Measurements from ENCODE around the gene HDGFL2.
"Not testable (repeated sequence)": the region's sequence is repeated elsewhere in the genome, so short reads cannot be mapped to it uniquely, and the experiment has no call there.

HDGFL2 gene

DNA sequence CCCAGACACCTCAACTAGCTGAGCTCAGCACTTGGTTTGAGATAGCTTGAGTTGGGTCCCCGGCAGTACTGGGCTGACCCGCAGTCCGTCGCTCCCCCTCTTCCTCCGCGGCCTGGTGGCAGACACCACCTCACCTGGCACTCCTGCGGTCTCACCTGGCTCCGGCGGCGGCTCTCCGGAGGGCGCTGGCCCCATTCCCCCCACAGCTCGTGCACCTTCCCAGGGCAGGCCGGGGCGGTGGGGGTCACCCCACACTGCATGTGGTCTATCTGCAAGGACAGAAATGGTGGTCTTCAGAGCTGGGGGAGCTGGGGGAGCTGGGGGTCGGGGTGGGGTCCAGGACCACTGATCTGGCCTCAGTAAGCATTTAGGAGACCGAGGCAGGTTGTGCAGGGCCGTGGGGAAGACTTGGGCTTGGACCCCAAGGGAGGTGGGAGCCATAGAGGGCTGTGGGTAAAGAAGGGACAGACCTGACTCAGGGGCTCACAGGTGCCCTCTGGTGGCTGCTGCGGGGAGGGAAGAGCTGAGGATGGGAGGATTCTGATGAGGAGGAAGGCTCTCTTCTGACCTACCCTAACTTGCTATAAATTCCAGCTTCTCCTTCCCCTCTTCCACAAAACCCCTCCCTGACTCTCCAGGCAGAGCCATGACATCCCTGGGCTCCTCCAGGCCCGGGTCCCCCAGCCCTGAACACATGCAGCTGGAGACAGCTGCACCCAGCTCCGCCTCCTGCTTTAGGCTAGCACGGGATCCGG, 52.9 kb downstream of the HDGFL2 start:
- TF ChIP-seq CTCF (IDR thresholded peaks at IDR 0.05; ENCODE audit: control insufficient read depth, insufficient read depth, low read depth, low read length, missing control alignments) = peak; percentile 82
- H3K4me3 ChIP-seq (ENCODE audit: control insufficient read depth, low read depth, low read length) = no peak overlapping the region
- no peak for DNase-seq (ENCODE audit: low read depth)

GRCh38 chr19:4525563-4526002, 53.5 kb downstream of the HDGFL2 start:
- no peak overlapping the region for H3K4me3 ChIP-seq (ENCODE audit: control insufficient read depth, low read depth, low read length)
- no peak for DNase-seq (ENCODE audit: low read depth)
- TF ChIP-seq CTCF (IDR thresholded peaks at IDR 0.05; ENCODE audit: control insufficient read depth, insufficient read depth, low read depth, low read length, missing control alignments) = no peak

GRCh38 chr19:4527377-4527776, 55.3 kb downstream of the HDGFL2 start:
- DNase-seq (ENCODE audit: low read depth); H3K4me3 ChIP-seq (ENCODE audit: control insufficient read depth, low read depth, low read length): not testable (repeated sequence)

DNA sequence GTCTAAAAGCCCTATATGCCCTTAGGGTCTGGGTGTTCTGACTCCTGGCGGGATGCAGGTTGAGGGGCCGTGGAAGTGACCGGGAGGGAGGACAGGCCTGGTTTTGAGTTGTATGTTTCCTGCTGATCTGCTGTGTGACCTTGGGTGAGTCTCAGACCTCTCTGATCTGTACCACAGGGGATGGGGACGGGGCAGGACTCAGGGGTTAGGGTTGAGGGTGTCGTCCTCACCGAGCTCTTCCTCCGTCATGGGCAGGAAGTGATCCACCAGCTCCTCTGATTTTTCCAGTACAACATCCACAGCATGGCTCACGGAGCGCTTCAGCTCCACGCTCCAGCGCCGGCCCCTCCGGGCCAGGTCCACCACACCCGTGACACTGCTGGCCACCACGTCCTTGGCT, 56.7 kb downstream of the HDGFL2 start:
- DNase-seq (ENCODE audit: low read depth) = no peak
- TF ChIP-seq CTCF (IDR thresholded peaks at IDR 0.05; ENCODE audit: control insufficient read depth, insufficient read depth, low read depth, low read length, missing control alignments) = no peak

DNA sequence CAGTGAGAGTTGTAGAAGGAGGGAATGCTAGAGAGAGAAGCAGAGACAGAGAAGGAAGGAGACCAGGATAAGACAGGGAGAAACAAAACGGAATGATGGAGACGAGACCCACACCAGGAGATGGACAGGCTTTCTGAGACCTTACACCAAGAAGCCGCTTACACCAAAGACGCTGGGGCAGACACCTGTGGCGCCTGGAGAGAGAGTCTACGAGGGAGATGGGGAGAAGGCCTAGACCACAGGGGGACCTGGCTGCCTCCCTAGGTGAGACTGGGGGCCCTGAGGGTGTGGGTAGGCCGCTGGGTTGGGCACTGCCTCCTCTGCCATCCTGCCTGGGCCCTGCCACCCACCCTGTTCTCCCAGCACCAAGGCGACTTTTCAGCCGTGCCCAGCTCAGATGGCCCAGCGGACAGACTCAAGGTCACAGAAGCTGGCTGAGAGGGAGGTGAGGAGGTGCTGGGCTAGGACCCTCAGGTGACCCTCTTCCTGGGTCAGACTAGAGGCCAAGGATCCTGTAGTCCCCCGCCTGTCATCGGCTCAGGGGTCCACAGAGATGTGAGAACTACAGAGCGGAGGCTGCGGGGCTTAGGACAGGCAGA, 57.9 kb downstream of the HDGFL2 start:
- H3K4me3 ChIP-seq (ENCODE audit: control insufficient read depth, low read depth, low read length) = no peak overlapping the region
- no peak for TF ChIP-seq CTCF (IDR thresholded peaks at IDR 0.05; ENCODE audit: control insufficient read depth, insufficient read depth, low read depth, low read length, missing control alignments)
- DNase-seq (ENCODE audit: low read depth) = no peak

More for the DNA sequence above, 56.7 kb downstream of the HDGFL2 start:
- no peak overlapping the region for H3K4me3 ChIP-seq (ENCODE audit: control insufficient read depth, low read depth, low read length)

DNA sequence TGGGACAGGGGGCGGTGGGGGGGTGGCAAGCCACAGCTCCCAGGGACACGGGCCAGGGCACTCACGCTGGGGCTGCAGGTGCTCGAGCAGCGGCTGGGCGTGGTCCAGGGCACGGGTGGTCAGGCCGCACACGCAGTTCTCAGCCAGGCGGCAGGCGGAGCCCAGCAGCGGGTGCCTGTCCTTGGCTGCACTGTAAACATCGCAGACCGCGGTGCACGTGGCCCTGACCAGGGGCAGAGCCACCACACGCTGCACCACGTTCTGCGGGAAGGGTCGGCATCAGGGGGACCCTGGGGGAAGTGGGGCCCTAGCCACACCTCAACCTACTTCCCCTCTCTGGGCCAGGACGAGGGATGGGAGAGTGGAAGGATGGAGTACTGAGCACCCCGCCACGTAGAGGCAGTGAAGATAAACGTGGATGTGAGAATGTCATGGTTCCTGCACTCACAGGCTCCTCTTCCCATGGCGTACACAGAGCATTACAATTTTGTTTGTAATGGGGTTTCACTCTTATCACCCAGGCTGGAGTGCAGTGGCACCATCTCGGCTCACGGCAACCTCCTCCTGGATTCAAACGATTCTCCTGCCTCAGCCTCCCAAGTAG, 59.6 kb downstream of the HDGFL2 start:
- H3K4me3 ChIP-seq (ENCODE audit: control insufficient read depth, low read depth, low read length) = no peak overlapping the region
- DNase-seq (ENCODE audit: low read depth) = no peak
- no peak for TF ChIP-seq CTCF (IDR thresholded peaks at IDR 0.05; ENCODE audit: control insufficient read depth, insufficient read depth, low read depth, low read length, missing control alignments)

- H3K4me3 ChIP-seq (ENCODE audit: control insufficient read depth, low read depth, low read length) = no peak overlapping the region
- no peak for DNase-seq (ENCODE audit: low read depth)
- TF ChIP-seq CTCF (IDR thresholded peaks at IDR 0.05; ENCODE audit: control insufficient read depth, insufficient read depth, low read depth, low read length, missing control alignments) = no peak
Measured at GRCh38 chr19:4533334-4533733, 61.2 kb downstream of the HDGFL2 start.
